Motor neuron (in vitro differentiated cells): ENCODE measurements around the gene MARCHF9. TPM values are rescaled to one million over a fixed set of nuclear protein-coding genes. Genes with fewer than 3 reads are reported as not detected.
"Not testable (repeated sequence)": the region's sequence is repeated elsewhere in the genome, so short reads cannot be mapped to it uniquely, and the experiment has no call there.

Experiments used
- ATAC-seq, 8 experiments: fragments of 200-7000 bp; cut with Tn5 transposase; replicated peaks in 6 of 8; 2 replicates each; pipeline ENCODE4 v1.8.0; 2021; ENCODE audit warnings: mild to moderate bottlenecking in 8 of 8, moderate library complexity in 8 of 8
- H3K27ac ChIP-seq, 2 donors: fragments of 250-450 bp; sonication (Bioruptor Pico); 2 replicates each; pipeline ENCODE4 v1.9.0; 2021; ENCODE audit warnings: antibody characterized with exemption in 2 of 2, mild to moderate bottlenecking in 2 of 2, moderate library complexity in 1 of 2
- H3K4me1 ChIP-seq, 2 donors: fragments of 250-450 bp; sonication (Bioruptor Pico); replicated peaks in 1 of 2; 2 replicates each; pipeline ENCODE4 v1.6.1; 2021; ENCODE audit warnings: antibody characterized with exemption in 2 of 2, mild to moderate bottlenecking in 2 of 2, moderate library complexity in 1 of 2
- H3K4me3 ChIP-seq, 5 donors: fragments of 250-450 bp; sonication (Bioruptor Pico); 2 replicates each; pipeline ENCODE4 v1.9.0; 2021; ENCODE audit warnings: antibody characterized with exemption in 5 of 5, mild to moderate bottlenecking in 5 of 5, moderate library complexity in 4 of 5
- WGBS, 10 experiments: fragments of 450-650 bp; shearing (Covaris generic); methylation state at CpG; one replicate each; pipeline ENCODE4 v1.0.0; 2022; 5-methylcytosine and 5-hydroxymethylcytosine counted together
- in situ Hi-C, 9 experiments: fragments of 400-800 bp; cut with MboI; loops; one replicate each; pipeline ENCODE4 v1.15.0; 2021; ENCODE audit warnings: low sequenced_read_pairs in 9 of 9, low pct_unique_long_range_greater_than_20kb in 2 of 9; ENCODE audit not compliant: unreplicated experiment in 9 of 9
- total RNA-seq, 8 experiments: library from RNA; unstranded; fragments of 300-600 nt; gene quantifications; 2 replicates each; pipeline versions ENCODE4 v1.2.3 to v1.2.4, GENCODE V29; 2022

MARCHF9 gene
- total RNA-seq, 8 experiments from 2014 or later, result 1.7 to 23.0 (median 17.0) TPM

DNA sequence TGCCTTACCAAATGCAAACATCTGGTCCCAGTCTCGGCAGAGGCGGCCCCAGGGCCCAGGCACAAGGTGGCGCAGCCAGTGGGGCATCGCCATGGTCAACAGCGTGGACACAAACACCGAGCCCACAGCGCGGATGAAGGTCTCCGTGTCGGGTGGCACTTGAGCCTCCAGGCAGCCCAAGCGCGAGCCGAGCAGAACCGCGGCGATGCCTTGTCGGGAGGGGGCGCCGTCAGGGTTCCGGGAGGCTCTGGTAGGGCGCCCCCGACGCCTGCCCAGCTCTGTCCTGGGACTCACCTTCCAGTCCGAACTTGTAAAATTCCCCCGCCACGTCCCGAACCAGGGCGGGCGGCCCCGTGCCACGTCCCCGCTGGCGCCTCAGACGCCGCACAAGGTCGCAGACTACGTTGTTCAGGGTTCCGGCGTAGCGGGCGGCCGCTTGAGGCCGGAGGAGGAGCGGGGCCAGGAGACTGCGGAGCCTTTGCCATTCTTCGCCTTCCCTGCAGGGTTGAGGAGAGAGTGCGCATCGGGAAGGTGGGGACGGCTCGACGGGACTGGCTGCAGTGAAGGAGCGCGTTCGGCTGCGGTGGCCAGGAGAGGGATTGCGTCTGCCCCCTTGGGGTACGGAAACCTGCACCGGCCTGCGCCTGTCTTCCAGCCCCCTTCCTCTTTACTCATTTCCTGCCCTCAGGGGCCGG lies 10.2 kb downstream of the MARCHF9 start:
- 0 to 20% (median 5%) methylated on average over 1 to 30 of the region's 60 CpGs; no CpG with 5 or more reads in 1 of the 10 experiments for WGBS, 10 experiments

DNA sequence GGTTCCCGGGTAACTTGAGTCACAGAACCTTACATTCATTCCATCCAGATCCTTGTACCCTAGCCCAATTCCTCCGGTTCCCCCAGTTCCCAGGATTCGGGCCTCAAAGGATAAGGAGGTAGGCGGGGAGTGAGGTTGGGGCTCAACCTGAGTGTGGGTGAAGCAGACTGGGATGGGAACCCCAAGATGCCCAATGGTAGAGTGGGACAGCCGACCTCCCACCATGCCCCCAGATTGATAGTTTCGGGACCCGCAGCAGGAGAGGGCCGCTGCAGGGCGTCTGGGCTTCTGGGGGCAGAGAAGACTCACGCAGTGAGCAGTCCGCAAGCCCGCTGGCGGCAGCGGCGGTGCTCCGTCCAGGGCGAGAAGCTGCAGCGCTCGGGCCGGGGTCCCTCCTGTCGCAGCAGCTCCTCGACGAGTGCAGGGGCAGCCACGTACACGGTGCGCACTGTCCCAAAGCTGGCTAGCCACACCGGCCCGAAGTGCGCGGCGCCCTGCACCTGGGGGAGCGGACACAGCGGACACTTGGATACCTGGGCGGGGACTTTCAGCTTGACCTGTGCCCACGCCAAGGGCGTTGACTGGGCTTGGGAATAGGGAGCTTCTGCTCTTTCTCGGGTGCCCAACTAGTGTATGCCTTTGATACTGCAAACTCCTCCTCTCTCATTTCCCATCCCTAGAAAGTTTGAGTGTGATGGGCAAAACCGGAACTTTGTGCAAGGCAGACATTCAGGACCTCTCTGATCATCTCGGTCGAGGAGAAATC lies 11.0 kb downstream of the MARCHF9 start:
- Histone ChIP-seq H3K27ac (no peak overlapping the region), H3K4me1 (peaks cover 7 to 15% of the 10 kb centered on the region in 2 donors), H3K4me3 (peak overlapping the region in 2 of 5 donors; percentile 6 to 30)
- in situ Hi-C loops, result no loop called here
- WGBS, 10 experiments, result 0 to 20% (median 8%) methylated on average over 1 to 9 of the region's 40 CpGs; no CpG with 5 or more reads in 2 of the 10 experiments
- peak; percentile 3 to 39 (median 24) for ATAC-seq

More for the DNA sequence above, 10.2 kb downstream of the MARCHF9 start:
- Histone ChIP-seq H3K27ac (no peak overlapping the region), H3K4me1 (peaks cover 6 to 14% of the 10 kb centered on the region in 2 donors), H3K4me3 (peak overlapping the region in 3 of 5 donors; percentile 6 to 30 (median 14))
- ATAC-seq, result peak; percentile 47 to 75 (median 66)
- in situ Hi-C loops, result no loop called here

DNA sequence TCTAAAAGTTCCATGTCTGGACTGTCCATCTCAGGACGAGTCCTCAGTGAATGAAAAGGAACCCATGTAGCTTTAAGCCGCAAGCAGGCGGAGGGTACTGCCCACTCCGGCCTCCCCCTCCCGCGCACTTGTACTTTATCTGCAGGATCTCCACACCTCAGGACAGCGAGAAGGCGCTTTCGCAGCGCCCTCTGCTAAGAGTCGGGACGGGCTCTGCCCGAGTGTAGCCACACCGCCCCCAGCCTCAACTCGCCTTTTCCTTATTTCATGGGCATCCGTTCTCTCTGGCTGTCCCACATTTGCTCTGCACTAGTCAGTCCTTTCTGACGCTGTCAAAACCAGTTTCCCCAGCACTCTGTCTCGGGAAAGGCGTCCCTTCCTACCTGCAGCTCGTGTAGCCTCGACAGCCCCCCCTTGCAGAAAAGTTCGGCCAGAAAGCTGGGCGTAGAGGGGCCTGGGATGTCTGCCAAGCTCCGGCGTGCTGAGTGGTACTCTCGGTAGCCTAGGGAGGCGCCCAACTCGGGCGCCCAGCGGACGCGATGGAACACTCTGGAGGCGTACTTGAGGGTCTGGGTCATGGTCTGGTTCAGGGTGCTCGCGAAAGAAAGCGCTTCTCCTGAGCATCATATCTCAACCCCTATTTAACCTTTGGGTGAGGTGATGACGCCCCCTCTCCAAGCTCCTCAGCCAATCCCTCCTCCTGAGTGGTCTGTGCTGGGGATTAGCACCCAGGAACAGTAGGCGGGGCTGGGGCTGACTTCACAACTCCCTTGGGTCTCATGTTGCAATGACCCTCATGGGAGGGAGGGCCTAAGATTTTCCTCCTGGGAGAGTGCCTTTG lies 11.8 kb downstream of the MARCHF9 start, which contains the start of gene CYP27B1:
Gene CYP27B1, minus strand, starts transcription at position 615 of the 841 bp plus-strand sequence. Its CDS starts 37 bp downstream, at position 578.
- WGBS, 10 experiments, result 0 to 20% (median 4%) methylated on average over 1 to 20 of the region's 38 CpGs; no CpG with 5 or more reads in 2 of the 10 experiments
- H3K4me1 ChIP-seq, result peaks cover 13 to 20% of the 10 kb centered on the region in 2 donors
- H3K27ac ChIP-seq, result no peak within 1 kb of the TSS
- peak within 1 kb of the TSS in 2 of 5 donors; percentile 15 to 30 for H3K4me3 ChIP-seq
- in situ Hi-C loops, result no loop called here
- ATAC-seq, result peak; percentile 3 to 57 (median 50)

DNA sequence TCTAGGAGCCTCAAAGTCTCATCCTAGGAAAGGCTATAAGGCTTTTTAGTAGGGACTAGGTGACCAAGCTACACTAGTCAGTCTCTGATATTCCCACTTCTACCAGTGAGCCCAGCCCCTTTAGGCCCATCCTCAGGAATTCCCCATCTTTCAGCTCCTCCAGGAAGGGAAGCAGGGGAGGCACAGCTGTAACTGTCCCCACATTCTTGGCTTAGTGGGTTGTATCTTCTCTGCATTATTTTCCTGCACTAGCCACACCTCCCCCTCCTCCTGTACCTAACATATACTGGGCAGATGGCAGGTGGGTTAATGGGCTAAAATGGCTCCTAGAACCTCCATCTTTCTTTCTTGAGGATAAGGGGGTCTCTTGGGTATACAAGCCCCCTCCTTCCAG lies 12.4 kb downstream of the MARCHF9 start:
- H3K27ac ChIP-seq, result no peak overlapping the region
- ATAC-seq, result no peak
- peaks cover 13 to 20% of the 10 kb centered on the region in 2 donors for H3K4me1 ChIP-seq
- in situ Hi-C loops, result no loop called here
- no peak overlapping the region for H3K4me3 ChIP-seq

DNA sequence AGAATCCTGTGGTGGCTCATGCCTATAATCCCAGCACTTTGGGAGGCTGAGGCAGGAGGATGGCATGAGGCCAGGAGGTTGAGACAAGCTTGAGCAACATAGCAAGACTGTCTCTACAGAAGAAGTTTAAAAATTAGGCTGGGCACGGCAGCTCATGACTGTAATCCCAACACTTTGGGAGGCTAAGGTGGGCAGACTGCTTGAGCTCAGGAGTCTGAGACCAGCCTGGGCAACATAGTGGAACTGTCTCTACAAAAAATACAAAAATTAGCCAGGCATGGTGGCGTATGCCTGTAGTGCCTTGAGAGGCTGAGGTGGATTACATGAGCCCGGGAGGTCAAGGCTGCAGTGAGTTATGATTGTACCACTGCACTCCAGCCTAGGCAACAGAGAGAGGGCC lies 13.0 kb downstream of the MARCHF9 start:
- no peak for ATAC-seq
- in situ Hi-C loops, result no loop called here
- Histone ChIP-seq H3K4me3 (no peak overlapping the region), H3K27ac (no peak overlapping the region), H3K4me1 (peaks cover 13 to 20% of the 10 kb centered on the region in 2 donors)
- 53 to 100% (median 93%) methylated on average over 1 to 3 of the region's 3 CpGs; no CpG with 5 or more reads in 2 of the 10 experiments for WGBS, 10 experiments

DNA sequence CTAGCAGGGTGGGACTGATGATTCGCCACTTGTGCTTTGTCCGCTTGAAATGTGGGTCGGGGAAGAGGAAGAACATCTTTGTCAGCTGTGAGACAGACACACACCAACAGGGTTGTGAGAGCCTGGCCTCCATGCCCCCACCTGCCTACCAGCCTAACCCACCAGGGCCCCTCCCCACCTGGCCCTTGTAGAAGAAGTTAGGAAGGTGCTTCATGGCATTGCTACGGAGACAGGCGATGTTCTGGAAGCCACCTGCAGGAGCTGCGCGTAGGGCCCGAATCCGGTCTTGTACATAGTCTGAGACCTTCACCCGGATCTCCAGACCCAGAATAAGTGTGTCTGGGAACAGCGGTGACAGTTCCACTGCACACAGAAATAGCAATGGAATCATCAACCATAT lies 14.7 kb downstream of the MARCHF9 start:
- Histone ChIP-seq H3K4me3 (no peak overlapping the region), H3K27ac (no peak overlapping the region), H3K4me1 (peaks cover 19 to 24% of the 10 kb centered on the region in 2 donors)
- in situ Hi-C loops, result no loop called here
- no peak for ATAC-seq
- WGBS, 10 experiments, result 96 to 100% (median 100%) methylated on average over 1 to 6 of the region's 11 CpGs; no CpG with 5 or more reads in 1 of the 10 experiments

DNA sequence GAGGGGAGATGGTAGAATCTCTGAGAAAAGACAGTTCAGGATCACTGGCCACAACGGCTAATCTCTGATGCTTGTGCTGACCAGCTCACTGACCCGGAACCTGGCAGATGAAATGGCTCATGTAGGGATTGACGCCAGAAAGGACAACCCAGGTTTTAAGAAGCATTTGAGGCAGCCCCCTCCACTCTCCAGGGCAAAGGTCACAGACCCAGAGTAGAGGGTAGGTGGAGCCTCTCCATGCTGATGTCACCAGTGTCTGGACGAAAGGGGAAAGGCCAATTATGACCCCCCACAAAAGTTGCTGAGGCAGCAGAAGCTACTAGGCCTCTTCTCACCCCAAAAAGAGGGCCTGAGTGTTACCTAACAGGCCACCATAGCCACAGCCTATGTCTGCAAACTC lies 15.8 kb downstream of the MARCHF9 start:
- Histone ChIP-seq H3K4me3 (peak overlapping the region in 1 of 5 donors; percentile 78), H3K4me1 (peaks cover 19% of the 10 kb centered on the region in 2 donors), H3K27ac (peak overlapping the region; percentile 97 to 98)
- no peak for ATAC-seq
- in situ Hi-C loops, result no loop called here
- 40 to 100% (median 100%) methylated on average over 1 to 2 of the region's 4 CpGs; no CpG with 5 or more reads in 5 of the 10 experiments for WGBS, 10 experiments

DNA sequence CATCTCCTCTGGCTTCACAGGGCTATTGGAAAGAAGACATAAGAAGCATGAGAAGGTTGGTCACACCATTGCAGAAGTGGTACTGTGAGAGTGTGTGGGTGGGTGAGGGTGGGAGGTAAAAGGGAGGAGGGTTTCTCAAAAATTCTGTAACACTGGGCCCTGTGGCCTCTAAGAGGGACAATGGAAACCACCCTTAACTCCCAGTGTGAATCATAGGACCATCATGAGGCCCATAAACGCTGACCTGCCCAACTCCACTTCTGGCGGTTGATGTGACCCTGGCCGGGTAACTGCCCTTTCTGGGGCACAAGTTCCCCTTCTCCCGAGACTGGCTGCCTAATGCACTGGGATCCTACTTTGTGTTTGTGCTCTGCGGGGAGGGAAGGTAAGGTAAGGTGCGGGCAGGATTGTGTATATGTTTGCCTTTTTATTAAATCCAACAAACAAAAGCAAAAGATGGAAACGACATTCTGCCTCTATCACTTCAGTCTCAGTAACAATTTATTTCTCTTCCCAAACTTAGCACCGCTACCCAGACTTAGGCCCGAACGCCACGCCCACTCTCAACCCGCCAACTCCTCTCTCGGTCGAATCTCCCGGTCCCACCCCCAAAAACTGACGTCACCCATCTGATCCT lies 16.5 kb downstream of the MARCHF9 start:
- Histone ChIP-seq H3K27ac (peak overlapping the region; percentile 97 to 98), H3K4me1 (peaks cover 17 to 19% of the 10 kb centered on the region in 2 donors), H3K4me3 (peak overlapping the region; percentile 75 to 91 (median 80))
- in situ Hi-C loops, result no loop called here
- WGBS, 10 experiments, result 0 to 12% (median 1%) methylated on average over 1 to 11 of the region's 16 CpGs; no CpG with 5 or more reads in 6 of the 10 experiments
- peak; percentile 62 to 75 (median 72) for ATAC-seq

DNA sequence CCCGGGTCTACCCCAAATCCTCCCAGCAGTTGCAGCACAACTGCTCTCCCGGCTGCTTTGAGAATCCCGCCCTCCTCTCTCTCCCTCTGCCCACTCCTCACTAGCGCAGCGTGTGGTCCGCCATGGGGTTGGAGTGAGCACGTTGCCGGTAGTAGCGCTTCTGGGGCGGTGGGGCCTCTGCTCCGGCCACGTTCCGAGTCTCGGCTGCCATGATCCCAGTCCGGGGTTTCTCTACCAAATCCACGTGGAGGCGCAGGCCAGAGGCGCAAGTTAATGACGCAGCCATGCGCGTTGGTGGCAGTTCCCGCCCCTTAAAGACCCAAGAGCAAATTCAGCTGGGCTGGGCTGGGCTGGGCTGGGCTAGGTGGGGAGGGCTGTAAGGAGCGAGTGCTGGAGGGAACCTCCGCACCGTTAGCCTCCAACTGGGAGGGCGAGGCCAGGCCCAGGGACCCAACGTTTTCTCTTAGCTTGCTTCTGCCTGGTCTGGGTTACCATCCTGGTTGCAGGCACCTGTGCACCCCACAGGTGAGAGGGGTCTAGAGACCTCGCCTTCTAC lies 17.0 kb downstream of the MARCHF9 start, which contains the start of gene METTL1:
Gene METTL1, minus strand, starts transcription at position 233 of the 556 bp plus-strand sequence. Its CDS starts 22 bp downstream, at position 211.
- WGBS, 10 experiments, result 0% methylated on average over 3 to 8 of the region's 28 CpGs; no CpG with 5 or more reads in 8 of the 10 experiments
- in situ Hi-C loops, result no loop called here

DNA sequence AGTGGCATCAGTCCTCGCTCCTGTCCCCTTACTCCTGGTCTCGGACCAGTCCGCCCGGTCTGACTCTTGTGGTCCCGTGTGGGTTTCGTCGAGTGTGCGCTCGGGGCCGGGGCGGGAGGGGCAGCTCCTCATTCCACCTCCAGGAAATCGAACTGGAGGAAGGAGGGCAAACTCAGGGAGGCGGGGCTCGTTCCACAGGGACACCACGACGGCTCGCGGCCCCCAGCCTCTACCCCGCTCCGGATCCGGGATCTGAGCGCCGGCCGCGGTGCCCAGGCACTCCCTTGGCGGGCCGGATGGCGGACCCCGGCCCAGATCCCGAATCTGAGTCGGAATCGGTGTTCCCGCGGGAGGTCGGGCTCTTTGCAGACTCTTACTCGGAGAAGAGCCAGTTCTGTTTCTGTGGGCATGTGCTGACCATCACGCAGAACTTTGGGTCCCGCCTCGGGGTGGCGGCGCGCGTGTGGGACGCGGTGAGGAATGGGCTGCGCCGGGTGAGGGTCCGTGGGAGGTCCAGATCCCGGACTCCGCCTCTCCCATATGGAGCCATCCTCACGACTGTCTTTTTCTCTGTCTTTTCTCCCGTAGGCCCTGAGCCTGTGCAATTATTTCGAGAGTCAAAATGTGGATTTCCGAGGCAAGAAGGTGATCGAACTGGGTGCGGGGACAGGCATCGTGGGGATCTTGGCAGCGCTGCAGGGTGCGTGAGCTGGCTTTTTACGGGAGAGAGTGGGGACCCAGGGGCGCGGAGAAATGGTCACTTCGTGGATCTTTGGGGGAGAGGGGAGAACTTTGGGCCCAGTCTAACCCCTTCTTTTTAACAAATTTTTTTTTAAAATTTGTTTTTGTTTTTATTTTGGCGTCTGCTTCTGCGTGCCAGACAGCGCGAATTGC lies 17.8 kb downstream of the MARCHF9 start, which contains the start of gene EEF1AKMT3:
Gene EEF1AKMT3, plus strand, starts transcription at position 186 of the 894 bp plus-strand sequence. Its CDS starts 111 bp downstream, at position 297.
- peak; percentile 41 to 64 (median 62) for ATAC-seq
- peak within 1 kb of the TSS; percentile 75 to 91 (median 80) for H3K4me3 ChIP-seq
- in situ Hi-C loops, result no loop called here
- peak within 1 kb of the TSS; percentile 97 to 98 for H3K27ac ChIP-seq
- peaks cover 10 to 13% of the 10 kb centered on the region in 2 donors for H3K4me1 ChIP-seq
- 0 to 71% (median 8%) methylated on average over 1 to 11 of the region's 67 CpGs for WGBS, 10 experiments

More for the DNA sequence above, 17.0 kb downstream of the MARCHF9 start, which contains the start of gene METTL1:
- Histone ChIP-seq H3K27ac (peak within 1 kb of the TSS; percentile 97 to 98), H3K4me1 (peaks cover 11 to 13% of the 10 kb centered on the region in 2 donors), H3K4me3 (peak within 1 kb of the TSS; percentile 75 to 91 (median 80))
- ATAC-seq, result peak; percentile 82 to 92 (median 91)

DNA sequence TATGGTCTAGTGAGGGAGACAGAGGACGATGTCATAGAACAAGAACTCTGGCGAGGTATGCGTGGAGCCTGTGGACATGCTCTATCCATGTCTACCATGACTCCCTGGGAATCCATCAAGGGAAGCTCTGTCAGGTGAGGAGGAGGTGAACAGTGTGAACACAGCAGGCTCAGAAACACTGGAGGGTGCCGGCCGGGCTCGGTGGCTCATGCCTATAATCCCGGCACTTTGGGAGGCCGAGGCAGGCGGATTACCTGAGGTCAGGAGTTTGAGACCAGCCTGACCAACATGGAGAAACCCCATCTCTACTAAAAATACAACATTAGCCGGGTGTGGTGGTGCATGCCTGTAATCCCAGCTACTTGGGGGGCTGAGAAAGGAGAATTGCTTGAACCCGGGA lies 19.7 kb downstream of the MARCHF9 start:
- peaks cover 10 to 13% of the 10 kb centered on the region in 2 donors for H3K4me1 ChIP-seq

More for the DNA sequence above, 19.7 kb downstream of the MARCHF9 start:
- H3K4me3 ChIP-seq, H3K27ac ChIP-seq, ATAC-seq, in situ Hi-C loops: not testable (repeated sequence)
- 45 to 100% (median 81%) methylated on average over 1 to 6 of the region's 11 CpGs; no CpG with 5 or more reads in 1 of the 10 experiments for WGBS, 10 experiments
